Measurements from ENCODE around the gene CHMP4B.

CHMP4B gene

GRCh38 chr20:33863440-33864323 is 52.5 kb downstream of the CHMP4B start:
- no peak for DNase-seq (ENCODE audit: low read depth in 2 of 2)

DNA sequence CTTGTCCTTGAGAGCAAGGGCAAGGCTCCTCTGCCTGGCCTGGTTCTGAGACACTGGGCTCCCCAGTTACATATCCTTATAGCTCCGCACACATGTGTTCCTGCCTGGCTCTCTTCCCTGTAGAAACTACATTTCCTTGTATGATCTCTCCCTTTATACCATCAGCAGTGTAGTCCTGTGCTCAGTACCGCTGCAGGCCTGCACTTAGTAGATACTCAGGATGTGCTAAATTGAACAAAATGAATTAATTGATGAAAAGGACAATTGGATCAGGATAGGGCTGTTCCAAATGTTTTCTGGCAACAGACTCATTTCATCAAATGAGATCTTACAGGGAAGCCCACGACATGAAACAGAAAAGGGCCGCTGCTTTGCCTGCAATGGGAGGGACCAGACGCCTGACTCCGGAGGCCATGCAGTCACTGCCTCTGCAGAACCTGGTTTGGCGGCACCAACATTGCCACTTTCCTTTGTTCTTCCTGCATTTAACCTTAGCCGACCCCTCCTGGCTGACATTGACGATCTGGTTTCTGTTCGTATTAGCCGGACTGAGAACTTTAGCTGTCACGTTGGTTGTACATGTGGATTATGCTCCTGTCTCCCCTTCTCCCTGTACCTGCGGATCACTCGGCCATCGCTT is 53.3 kb downstream of the CHMP4B start:
- DNase-seq (ENCODE audit: low read depth in 2 of 2) = no peak

GRCh38 chr20:33865761-33866370 is 54.7 kb downstream of the CHMP4B start:
- no peak for DNase-seq (ENCODE audit: low read depth in 2 of 2)

GRCh38 chr20:33866398-33867100 is 55.4 kb downstream of the CHMP4B start:
- no peak for DNase-seq (ENCODE audit: low read depth in 2 of 2)

DNA sequence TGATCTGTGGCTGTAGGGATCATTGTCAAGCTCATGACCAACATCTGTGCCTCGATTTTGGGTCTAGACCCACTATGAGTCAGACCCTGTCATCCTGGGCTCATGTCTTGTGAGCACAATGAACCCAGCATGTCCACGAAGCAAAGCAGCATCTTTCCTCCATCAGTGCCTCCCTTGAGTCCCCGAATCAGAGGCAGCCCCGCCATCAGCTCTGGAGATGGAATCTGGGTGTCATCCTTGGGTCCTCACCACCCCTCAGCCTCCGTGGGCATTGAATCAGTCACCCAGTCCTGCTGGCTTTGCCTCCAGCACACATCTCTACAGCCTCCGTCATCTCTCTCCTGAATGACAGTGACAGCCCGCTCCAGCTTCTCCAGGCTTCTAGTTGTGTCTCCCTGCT is 56.9 kb downstream of the CHMP4B start:
- no peak for DNase-seq (ENCODE audit: low read depth in 2 of 2)

DNA sequence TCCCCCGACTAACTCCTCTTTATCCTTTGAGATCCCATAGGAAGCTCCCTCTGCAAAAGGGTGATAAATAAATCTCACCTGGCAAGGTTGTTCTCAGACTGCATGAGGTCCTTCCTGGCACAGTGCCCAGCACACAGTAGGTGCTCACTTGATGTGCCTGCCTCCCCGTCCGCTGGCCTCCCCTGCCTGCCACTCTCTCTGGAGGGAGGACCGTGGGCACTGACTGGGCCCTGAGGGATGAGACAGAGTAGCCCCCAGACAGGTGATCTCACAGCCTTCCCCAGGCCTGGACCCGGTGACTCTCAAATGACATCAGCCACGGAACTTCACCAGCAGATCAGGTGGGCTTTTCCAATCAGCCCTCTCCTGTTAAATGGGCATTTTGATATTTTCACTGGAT is 57.4 kb downstream of the CHMP4B start:
- DNase-seq (ENCODE audit: low read depth in 2 of 2) = no peak

DNA sequence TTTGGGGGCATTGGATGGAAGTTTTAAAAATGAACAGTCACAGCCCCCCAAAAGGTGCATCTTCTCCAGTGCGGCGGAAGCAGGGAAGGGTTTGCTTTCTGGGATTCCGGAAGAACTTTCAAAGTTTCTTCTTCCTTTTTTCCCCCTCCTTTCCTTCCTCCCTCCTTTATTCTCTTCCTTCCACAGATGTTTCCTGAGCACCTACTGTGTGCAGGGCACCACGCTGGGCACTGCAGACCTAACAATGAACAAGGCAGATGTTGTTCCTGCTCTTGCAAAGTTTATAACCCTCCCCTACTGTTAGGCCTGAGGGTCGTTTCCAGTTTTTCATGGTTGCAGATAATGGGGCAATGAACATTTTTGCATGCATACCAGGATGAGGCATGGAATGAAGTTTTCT is 58.1 kb downstream of the CHMP4B start:
- no peak for DNase-seq (ENCODE audit: low read depth in 2 of 2)

DNA sequence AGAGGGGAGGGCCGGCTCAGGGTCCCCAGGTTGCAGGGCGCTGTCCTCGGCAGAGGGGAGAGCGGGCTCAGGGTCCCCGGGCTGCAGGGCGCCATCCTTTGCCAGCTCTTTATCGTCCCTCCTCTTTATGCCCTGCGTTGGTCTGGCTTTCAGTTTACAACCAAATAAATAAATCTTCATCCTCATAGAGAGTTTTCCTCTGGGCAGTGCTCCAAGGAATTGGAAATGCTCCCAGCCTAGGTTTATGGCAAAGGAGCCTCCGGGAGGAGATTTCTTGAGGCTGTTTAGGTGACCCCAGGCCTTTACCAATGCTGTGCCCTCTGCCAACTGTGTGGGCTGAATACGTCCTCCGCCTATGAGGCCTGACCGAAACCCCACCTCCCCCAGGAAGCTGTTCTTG is 60.2 kb downstream of the CHMP4B start:
- DNase-seq (ENCODE audit: low read depth in 2 of 2) = no peak

DNA sequence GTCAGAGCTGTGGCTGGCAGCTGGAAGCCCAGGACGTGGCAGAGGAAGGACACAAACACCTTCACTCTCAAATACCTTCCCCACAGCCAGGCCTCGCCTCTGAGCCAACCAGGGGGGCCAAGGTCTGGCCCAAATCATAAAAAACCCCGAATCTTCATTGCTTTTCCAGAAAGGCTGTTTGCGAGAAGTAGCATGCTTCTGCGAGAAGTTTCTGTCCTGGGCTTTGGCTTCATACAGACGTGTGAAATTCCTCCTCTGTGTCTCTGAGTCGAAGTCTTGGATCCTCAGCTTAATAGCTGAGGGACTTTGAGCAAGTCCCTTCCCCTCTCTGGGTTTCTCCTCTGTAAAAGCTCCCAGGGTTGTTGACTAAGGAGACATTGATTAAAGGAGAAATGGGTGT is 63.0 kb downstream of the CHMP4B start:
- no peak for DNase-seq (ENCODE audit: low read depth in 2 of 2)

- no peak for DNase-seq (ENCODE audit: low read depth in 2 of 2)
These were observed 63.9 kb downstream of the CHMP4B start for GRCh38 chr20:33875055-33875454.

GRCh38 chr20:33875534-33876026 is 64.4 kb downstream of the CHMP4B start:
- DNase-seq (ENCODE audit: low read depth in 2 of 2) = no peak

- DNase-seq (ENCODE audit: low read depth in 2 of 2) = no peak
These were observed 67.4 kb downstream of the CHMP4B start for GRCh38 chr20:33878583-33878982.

DNA sequence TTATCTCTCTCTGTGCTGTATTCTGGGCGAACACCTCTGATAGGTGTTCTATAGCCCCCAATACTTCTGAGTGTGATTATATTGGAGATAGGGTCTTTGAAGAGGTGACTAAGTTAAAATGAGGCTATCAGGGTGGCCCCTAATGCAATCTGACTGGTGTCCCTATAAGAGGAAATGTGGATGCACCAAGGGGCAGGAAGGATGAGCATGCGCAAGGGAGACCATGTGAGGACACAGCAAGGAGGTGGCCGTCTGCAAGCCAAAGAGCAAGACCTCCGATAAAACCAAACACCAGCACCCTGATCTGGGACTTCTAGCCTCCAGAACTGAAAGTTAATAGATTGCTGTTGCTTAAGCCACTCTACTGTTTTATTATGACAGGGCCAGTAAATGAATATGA is 69.2 kb downstream of the CHMP4B start:
- DNase-seq (ENCODE audit: low read depth in 2 of 2) = no peak

DNA sequence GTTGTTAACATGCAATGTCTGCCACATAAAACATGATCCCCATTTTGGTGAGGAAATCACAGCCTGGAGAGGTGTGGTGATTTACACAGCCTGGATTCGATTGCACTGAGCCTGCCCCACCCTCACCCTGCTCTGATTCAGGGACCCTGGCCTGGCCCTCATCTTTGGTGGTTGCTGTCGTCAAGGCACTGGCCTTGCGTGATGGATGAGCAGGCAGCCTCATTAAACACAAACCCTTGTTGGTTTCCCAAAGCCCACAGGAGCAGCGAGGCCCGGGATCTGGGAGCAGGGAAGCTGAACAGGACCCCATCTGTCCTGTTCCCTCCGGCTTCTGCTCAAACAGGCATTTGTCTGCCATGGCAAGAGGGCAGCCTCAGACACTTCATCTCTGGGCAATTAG is 70.8 kb downstream of the CHMP4B start:
- DNase-seq (ENCODE audit: low read depth in 2 of 2) = no peak

DNA sequence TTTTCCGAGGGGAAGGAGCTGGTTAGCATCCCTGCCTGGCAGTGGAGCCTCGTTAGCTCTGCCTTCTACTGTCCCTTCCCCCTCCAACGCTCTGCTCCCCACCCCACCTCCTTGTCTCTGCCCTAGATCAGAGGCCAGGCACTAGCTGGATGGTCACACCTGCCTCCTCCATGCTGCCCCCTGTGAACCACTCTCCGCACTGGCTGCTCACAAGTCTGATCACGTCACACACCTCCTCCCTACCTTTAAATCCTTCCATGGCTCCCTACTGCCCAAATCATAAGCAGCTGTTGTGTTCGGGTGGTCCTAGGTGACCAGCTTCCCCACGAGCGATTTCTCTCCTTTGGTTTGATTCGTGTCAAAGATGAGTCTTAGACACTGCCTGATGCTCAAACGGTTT is 71.3 kb downstream of the CHMP4B start:
- DNase-seq (ENCODE audit: low read depth in 2 of 2) = no peak

GRCh38 chr20:33883164-33883563 is 72.0 kb downstream of the CHMP4B start:
- no peak for DNase-seq (ENCODE audit: low read depth in 2 of 2)

- no peak for DNase-seq (ENCODE audit: low read depth in 2 of 2)
These were observed 73.5 kb downstream of the CHMP4B start for GRCh38 chr20:33884633-33885032.

GRCh38 chr20:33889312-33889711 is 78.2 kb downstream of the CHMP4B start:
- no peak for DNase-seq (ENCODE audit: low read depth in 2 of 2)

GRCh38 chr20:33890557-33890956 is 79.4 kb downstream of the CHMP4B start:
- DNase-seq (ENCODE audit: low read depth in 2 of 2) = no peak

DNA sequence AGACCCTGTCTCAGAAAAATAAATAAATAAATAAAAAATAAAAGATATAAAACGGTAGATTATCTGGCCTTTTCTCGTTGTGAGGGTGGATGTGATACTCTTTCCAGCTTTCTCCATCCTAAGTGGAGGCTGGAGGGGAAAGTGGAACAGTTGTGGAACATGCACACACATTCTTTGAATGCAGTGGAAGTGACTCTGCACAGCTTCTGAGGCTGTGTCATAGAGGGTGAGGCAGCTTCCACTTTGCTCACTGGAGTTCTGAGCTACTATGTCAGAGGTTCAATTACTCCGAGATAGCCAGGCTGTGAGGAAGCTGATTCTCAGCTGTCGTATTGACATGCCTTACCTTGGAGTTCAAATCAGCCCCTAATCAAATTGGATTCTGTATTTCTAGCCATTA is 82.2 kb downstream of the CHMP4B start:
- DNase-seq (ENCODE audit: low read depth in 2 of 2) = no peak

DNA sequence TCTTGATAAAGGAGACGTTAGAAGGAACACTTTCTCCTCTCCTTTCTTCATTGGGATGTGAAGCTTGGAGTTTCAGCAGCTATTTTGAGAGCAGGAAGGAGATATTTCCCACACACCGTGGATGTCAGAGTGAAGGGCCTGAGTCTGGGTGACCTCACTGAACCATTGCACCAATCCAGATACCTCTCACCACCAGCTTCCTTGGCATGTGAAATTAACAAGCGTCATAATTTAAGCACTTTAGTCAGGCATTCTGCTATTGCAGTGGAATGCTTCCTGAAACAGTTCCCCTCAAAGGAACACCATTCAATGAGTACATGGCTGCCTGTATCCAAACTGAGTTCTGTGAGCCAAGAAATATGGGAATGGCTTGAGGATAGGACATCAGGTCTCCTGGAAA is 83.7 kb downstream of the CHMP4B start:
- no peak for DNase-seq (ENCODE audit: low read depth in 2 of 2)

- no peak for DNase-seq (ENCODE audit: low read depth in 2 of 2)
These were observed 85.4 kb downstream of the CHMP4B start for GRCh38 chr20:33896509-33896908.

All from stimulated activated CD4-positive, alpha-beta T cell treated with anti-CD3 and anti-CD28 coated beads, Interleukin-15, amount 100 ng/mL, for 48 hours (primary cell).